Activated CD8-positive, alpha-beta T cell treated with anti-CD3 and anti-CD28 coated beads for 36 hours (primary cell): Measurements from ENCODE around the gene CCDC174. TPM values are rescaled to one million over a fixed set of nuclear protein-coding genes. Genes with fewer than 3 reads are reported as not detected.

ENCODE experiments used
- ATAC-seq: fragments of 200-7000 bp; cut with Tn5 transposase; one replicate; pipeline ENCODE4 v1.10.0; 2021; ENCODE audit warnings: mild to moderate bottlenecking, moderate library complexity
- CTCF ChIA-PET: fragments of 350-600 bp; sonication (Branson Sonifier 250); formaldehyde crosslinking; loops from one replicate; lab custom pipeline; 2021; ENCODE audit warnings: antibody characterized with exemption; lab: Charles Lee
- POLR2A ChIA-PET: fragments of 350-600 bp; sonication (Branson Sonifier 250); formaldehyde crosslinking; loops from one replicate; lab custom pipeline; 2021; ENCODE audit warnings: antibody characterized with exemption; lab: Charles Lee
- DNase-seq: peaks from one replicate; pipeline ENCODE4 v3.0.0-alpha.2; 2020
- H3K27ac Mint-ChIP-seq: one replicate; pipeline ENCODE4 v1.8.0; 2021; ENCODE audit warnings: mild to moderate bottlenecking, mixed read lengths
- H3K27me3 Mint-ChIP-seq: one replicate; pipeline ENCODE4 v1.8.0; 2021; ENCODE audit warnings: mixed read lengths
- H3K36me3 Mint-ChIP-seq: one replicate; pipeline ENCODE4 v1.8.0; 2021; ENCODE audit warnings: low read depth, mixed read lengths
- H3K4me1 Mint-ChIP-seq: one replicate; pipeline ENCODE4 v1.8.0; 2021; ENCODE audit warnings: low read depth, mixed read lengths
- H3K4me3 Mint-ChIP-seq: one replicate; pipeline ENCODE4 v1.8.0; 2021; ENCODE audit warnings: mild to moderate bottlenecking, moderate library complexity, mixed read lengths
- H3K9me3 Mint-ChIP-seq: one replicate; pipeline ENCODE4 v1.8.0; 2021; ENCODE audit warnings: mixed read lengths
- CTCF ChIP-seq: fragments of 200-600 bp; IDR thresholded peaks from one replicate; pipeline ENCODE4 v1.8.0; 2022; ENCODE audit warnings: antibody characterized with exemption, mild to moderate bottlenecking
- intact Hi-C: fragments of 100-400 bp; cut with micrococcal nuclease; formaldehyde crosslinking; loops from one replicate; pipeline ENCODE4 v1.10.0; 2022
- total RNA-seq, 2 experiments: library from RNA; stranded (reverse); gene quantifications; one replicate each; pipeline ENCODE4 v1.2.3, GENCODE V29; 2021

Gene CCDC174
- total RNA-seq, 2 experiments from 2014 or later: 14.2 to 16.2 TPM

DNA sequence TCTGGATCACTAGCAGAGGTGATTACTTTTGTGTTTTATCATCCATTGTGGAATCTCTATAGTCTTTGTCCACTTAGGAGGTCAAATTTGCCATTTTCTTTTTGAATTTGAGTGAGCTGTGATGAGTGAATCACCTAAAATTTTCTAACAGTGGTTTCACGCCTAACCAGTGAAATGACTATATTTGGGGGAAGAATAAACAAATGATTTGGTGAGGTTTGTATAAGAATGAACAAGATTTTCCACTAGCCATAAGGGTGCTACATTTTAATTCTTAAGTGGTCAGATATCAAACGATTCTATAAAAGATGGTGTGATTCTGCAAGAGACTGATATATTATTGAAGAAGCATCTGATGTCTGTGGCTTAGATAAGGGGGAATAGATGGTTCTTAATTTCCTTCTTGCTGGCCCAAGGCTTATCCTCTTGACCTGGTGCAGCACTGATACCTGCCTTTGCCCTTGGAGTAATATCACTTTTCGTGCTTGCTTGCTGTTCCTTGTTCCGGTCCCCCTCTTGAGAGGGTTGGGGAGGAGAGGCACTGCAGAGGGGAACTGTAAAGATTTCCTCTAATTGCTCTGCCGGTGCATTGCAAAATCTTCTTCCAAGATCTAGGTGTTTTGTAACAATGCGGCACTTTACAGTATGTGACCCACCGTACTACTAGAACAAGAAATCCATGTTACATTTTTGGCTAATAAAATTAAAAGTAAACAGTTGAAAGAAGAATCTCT, 37.9 kb downstream of the CCDC174 start:
- POLR2A ChIA-PET: no interaction called here

DNA sequence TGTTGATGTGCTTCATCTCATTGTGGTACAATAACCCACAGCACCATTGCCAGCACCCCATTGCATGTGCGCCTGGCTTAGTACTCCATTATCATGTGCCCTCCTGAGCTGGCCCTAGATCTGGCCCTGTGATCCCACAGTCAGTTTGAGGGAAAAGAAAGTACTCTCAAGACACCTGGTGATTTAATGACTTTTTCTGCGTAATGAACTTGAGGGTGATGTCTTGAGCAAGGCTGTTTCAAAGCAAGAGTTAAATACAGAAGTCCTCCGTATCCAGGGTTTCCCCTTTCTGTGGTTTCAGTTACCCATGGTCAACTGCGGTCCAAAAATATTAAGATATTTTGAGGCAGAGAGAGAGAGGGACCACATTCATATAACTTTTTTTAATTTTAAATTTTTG, 39.7 kb downstream of the CCDC174 start:
- no peaks in the 10 kb centered on the region for H3K36me3 Mint-ChIP-seq
- intact Hi-C loops: no loop called here
- DNase-seq (no peak), ATAC-seq (no peak)
- H3K9me3 Mint-ChIP-seq: no peaks in the 10 kb centered on the region
- H3K27ac Mint-ChIP-seq: no peak overlapping the region
- H3K4me1 Mint-ChIP-seq: peaks cover 5% of the 10 kb centered on the region
- H3K27me3 Mint-ChIP-seq: no peaks in the 10 kb centered on the region
- POLR2A ChIA-PET: no interaction called here
- H3K4me3 Mint-ChIP-seq: no peak overlapping the region
- CTCF ChIA-PET: no interaction called here
- no peak for TF ChIP-seq CTCF

More for the DNA sequence above, 37.9 kb downstream of the CCDC174 start:
- H3K27ac Mint-ChIP-seq: no peak overlapping the region
- intact Hi-C loops: no loop called here
- no peaks in the 10 kb centered on the region for H3K27me3 Mint-ChIP-seq
- no peak for TF ChIP-seq CTCF
- H3K4me3 Mint-ChIP-seq: no peak overlapping the region
- no peaks in the 10 kb centered on the region for H3K9me3 Mint-ChIP-seq
- DNase-seq (no peak), ATAC-seq (peak; percentile 56)
- peaks cover 5% of the 10 kb centered on the region for H3K4me1 Mint-ChIP-seq
- H3K36me3 Mint-ChIP-seq: no peaks in the 10 kb centered on the region
- CTCF ChIA-PET: interaction anchor here (1.6 kb wide), 1 partner anchor 12 kb away, joined by 3 read pairs; no protein-coding TSS in a partner anchor

GRCh38 chr3:14691719-14692118, 40.2 kb downstream of the CCDC174 start:
- H3K4me3 Mint-ChIP-seq: no peak overlapping the region
- H3K9me3 Mint-ChIP-seq: no peaks in the 10 kb centered on the region
- CTCF ChIA-PET: no interaction called here
- H3K4me1 Mint-ChIP-seq: peaks cover 5% of the 10 kb centered on the region
- no peak for TF ChIP-seq CTCF
- intact Hi-C loops: no loop called here
- no peak for DNase-seq
- POLR2A ChIA-PET: no interaction called here
- H3K27me3 Mint-ChIP-seq: no peaks in the 10 kb centered on the region
- no peaks in the 10 kb centered on the region for H3K36me3 Mint-ChIP-seq
- no peak for ATAC-seq
- H3K27ac Mint-ChIP-seq: no peak overlapping the region

GRCh38 chr3:14698601-14699244, 47.2 kb downstream of the CCDC174 start:
- TF ChIP-seq CTCF: no peak
- no peaks in the 10 kb centered on the region for H3K36me3 Mint-ChIP-seq
- DNase-seq: no peak
- POLR2A ChIA-PET: no interaction called here
- no peak overlapping the region for H3K27ac Mint-ChIP-seq
- no peaks in the 10 kb centered on the region for H3K9me3 Mint-ChIP-seq
- H3K4me3 Mint-ChIP-seq: no peak overlapping the region
- H3K4me1 Mint-ChIP-seq: no peaks in the 10 kb centered on the region
- CTCF ChIA-PET: no interaction called here
- no peak for ATAC-seq
- intact Hi-C loops: no loop called here
- H3K27me3 Mint-ChIP-seq: no peaks in the 10 kb centered on the region

GRCh38 chr3:14699643-14700042, 48.1 kb downstream of the CCDC174 start:
- CTCF ChIA-PET: no interaction called here
- DNase-seq: no peak
- intact Hi-C loops: no loop called here
- no peak overlapping the region for H3K4me3 Mint-ChIP-seq
- no peak for ATAC-seq
- H3K27ac Mint-ChIP-seq: no peak overlapping the region
- H3K27me3 Mint-ChIP-seq: no peaks in the 10 kb centered on the region
- no peaks in the 10 kb centered on the region for H3K9me3 Mint-ChIP-seq
- H3K4me1 Mint-ChIP-seq: no peaks in the 10 kb centered on the region
- POLR2A ChIA-PET: no interaction called here
- no peak for TF ChIP-seq CTCF
- no peaks in the 10 kb centered on the region for H3K36me3 Mint-ChIP-seq
